Caco-2 (cell line): ENCODE data around the gene CDCA3. TPM values are rescaled to one million over a fixed set of nuclear protein-coding genes. Genes with fewer than 3 reads are reported as not detected.

Source experiments
- BruUV-seq: library from RNA; stranded (reverse); fragments of 400-500 nt; replicated peaks from 2 replicates; lab custom pipeline; 2021; lab: Mats Ljungman, UMichigan
- CTCF ChIA-PET: fragments of 300-600 bp; sonication (Branson Sonifier 250); formaldehyde crosslinking; loops from one replicate; lab custom pipeline; 2022; ENCODE audit warnings: antibody characterized with exemption; lab: Charles Lee
- POLR2A ChIA-PET: fragments of 300-600 bp; sonication (Branson Sonifier 250); formaldehyde crosslinking; loops from one replicate; lab custom pipeline; 2022; ENCODE audit warnings: antibody characterized with exemption; lab: Charles Lee
- DNase-seq, 2 experiments: peaks; one replicate each; pipeline versions ENCODE4 v3.0.0 to v3.0.0-alpha.2; 2020 to 2022
- H3K27me3 ChIP-seq: replicated peaks from 2 replicates; pipeline ENCODE4 v1.6.0; 2011; ENCODE audit warnings: low read length; ENCODE audit not compliant: control insufficient read depth, insufficient read depth
- H3K36me3 ChIP-seq: 2 replicates; pipeline ENCODE4 v1.5.1; 2011; ENCODE audit warnings: low read length; ENCODE audit not compliant: control insufficient read depth, insufficient read depth
- H3K4me1 ChIP-seq: fragments of 250-450 bp; sonication (Bioruptor Pico); 2 replicates; pipeline ENCODE4 v1.5.1; 2020; ENCODE audit warnings: mild to moderate bottlenecking
- H3K4me3 ChIP-seq: 2 replicates; pipeline ENCODE4 v1.5.1; 2011; ENCODE audit warnings: low read depth, mild to moderate bottlenecking, control low read depth, low read length
- H3K9me3 ChIP-seq: fragments of 250-450 bp; sonication (Bioruptor Pico); 2 replicates; pipeline ENCODE4 v1.5.1; 2020; ENCODE audit warnings: mild to moderate bottlenecking, moderate library complexity
- H3K27ac Mint-ChIP-seq: one replicate; pipeline ENCODE4 v1.8.0; 2022; ENCODE audit warnings: mixed read lengths; ENCODE audit not compliant: unreplicated experiment
- H3K27me3 Mint-ChIP-seq: one replicate; pipeline ENCODE4 v1.8.0; 2022; ENCODE audit warnings: mixed read lengths; ENCODE audit not compliant: insufficient read depth, unreplicated experiment
- H3K36me3 Mint-ChIP-seq: one replicate; pipeline ENCODE4 v1.8.0; 2022; ENCODE audit warnings: mild to moderate bottlenecking, mixed read lengths; ENCODE audit not compliant: insufficient read depth, unreplicated experiment
- H3K4me1 Mint-ChIP-seq: one replicate; pipeline ENCODE4 v1.8.0; 2022; ENCODE audit warnings: low read depth, mixed read lengths; ENCODE audit not compliant: unreplicated experiment
- H3K4me3 Mint-ChIP-seq: one replicate; pipeline ENCODE4 v1.8.0; 2022; ENCODE audit warnings: mild to moderate bottlenecking, moderate library complexity, mixed read lengths; ENCODE audit not compliant: unreplicated experiment
- H3K9me3 Mint-ChIP-seq: one replicate; pipeline ENCODE4 v1.8.0; 2022; ENCODE audit warnings: mixed read lengths; ENCODE audit not compliant: unreplicated experiment
- intact Hi-C: fragments of 100-400 bp; cut with micrococcal nuclease; formaldehyde crosslinking; loops from one replicate; pipeline ENCODE4 v1.10.0; 2022; ENCODE audit not compliant: unreplicated experiment
- total RNA-seq: library from RNA; stranded (reverse); gene quantifications from 2 replicates; pipeline ENCODE4 v1.2.3, GENCODE V29; 2022
- TF ChIP-seq, protein P1 (sequence below), 2 experiments: fragments of 200-600 bp in 1 of 2; IDR thresholded peaks; 1 replicate in 1 of 2; 2 replicates in 1 of 2; pipeline versions ENCODE4 v1.5.1 to v1.8.0; 2011 to 2022; ENCODE audit warnings: antibody characterized with exemption in 1 of 2, control low read depth in 1 of 2, inconsistent platforms in 1 of 2, low read depth in 1 of 2, low read length in 1 of 2, mild to moderate bottlenecking in 1 of 2, moderate library complexity in 1 of 2; ENCODE audit not compliant: insufficient read depth in 1 of 2, severe bottlenecking in 1 of 2, unreplicated experiment in 1 of 2

CDCA3 gene
- total RNA-seq, 1 experiment from 2014 or later: 147 TPM

GRCh38 chr12:6834254-6834653 lies 16.8 kb downstream of the CDCA3 start:
- Mint-ChIP-seq H3K4me1 (peaks cover 20% of the 10 kb centered on the region), H3K9me3 (no peaks in the 10 kb centered on the region), H3K27me3 (no peaks in the 10 kb centered on the region), H3K27ac (no peak overlapping the region), H3K4me3 (no peak overlapping the region), H3K36me3 (peaks cover 40% of the 10 kb centered on the region)
- BruUV-seq: no TSS peak
- no peaks in the 10 kb centered on the region for H3K9me3 ChIP-seq
- intact Hi-C loops: loop anchor here (2.0 kb wide), 1 partner anchor 81 kb away; the partner anchor contains the start of gene MLF2
- DNase-seq: no peak
- no peaks in the 10 kb centered on the region for H3K27me3 ChIP-seq
- H3K4me3 ChIP-seq: no peak overlapping the region
- peaks cover 14% of the 10 kb centered on the region for H3K4me1 ChIP-seq
- POLR2A ChIA-PET: interaction anchor here (0.7 kb wide), 1 partner anchor 110 kb away, joined by 5 read pairs; the partner anchor contains the start of gene COPS7A
- no peaks in the 10 kb centered on the region; the same call in 1 of the 2 replicates for H3K36me3 ChIP-seq
- TF ChIP-seq, protein P1, sequence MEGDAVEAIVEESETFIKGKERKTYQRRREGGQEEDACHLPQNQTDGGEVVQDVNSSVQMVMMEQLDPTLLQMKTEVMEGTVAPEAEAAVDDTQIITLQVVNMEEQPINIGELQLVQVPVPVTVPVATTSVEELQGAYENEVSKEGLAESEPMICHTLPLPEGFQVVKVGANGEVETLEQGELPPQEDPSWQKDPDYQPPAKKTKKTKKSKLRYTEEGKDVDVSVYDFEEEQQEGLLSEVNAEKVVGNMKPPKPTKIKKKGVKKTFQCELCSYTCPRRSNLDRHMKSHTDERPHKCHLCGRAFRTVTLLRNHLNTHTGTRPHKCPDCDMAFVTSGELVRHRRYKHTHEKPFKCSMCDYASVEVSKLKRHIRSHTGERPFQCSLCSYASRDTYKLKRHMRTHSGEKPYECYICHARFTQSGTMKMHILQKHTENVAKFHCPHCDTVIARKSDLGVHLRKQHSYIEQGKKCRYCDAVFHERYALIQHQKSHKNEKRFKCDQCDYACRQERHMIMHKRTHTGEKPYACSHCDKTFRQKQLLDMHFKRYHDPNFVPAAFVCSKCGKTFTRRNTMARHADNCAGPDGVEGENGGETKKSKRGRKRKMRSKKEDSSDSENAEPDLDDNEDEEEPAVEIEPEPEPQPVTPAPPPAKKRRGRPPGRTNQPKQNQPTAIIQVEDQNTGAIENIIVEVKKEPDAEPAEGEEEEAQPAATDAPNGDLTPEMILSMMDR (IDR thresholded peaks at IDR 0.05; ENCODE audit: insufficient read depth in 1 of 2, low read depth in 1 of 2, low read length in 1 of 2, severe bottlenecking in 1 of 2, unreplicated experiment in 1 of 2): no peak
- CTCF ChIA-PET: interaction anchor here (0.6 to 4.4 kb wide), 6 partner anchors 13 to 150 kb away, joined by 3 to 35 read pairs (median 6); partner anchors contain the start of genes GPR162, MLF2 and SPSB2

DNA sequence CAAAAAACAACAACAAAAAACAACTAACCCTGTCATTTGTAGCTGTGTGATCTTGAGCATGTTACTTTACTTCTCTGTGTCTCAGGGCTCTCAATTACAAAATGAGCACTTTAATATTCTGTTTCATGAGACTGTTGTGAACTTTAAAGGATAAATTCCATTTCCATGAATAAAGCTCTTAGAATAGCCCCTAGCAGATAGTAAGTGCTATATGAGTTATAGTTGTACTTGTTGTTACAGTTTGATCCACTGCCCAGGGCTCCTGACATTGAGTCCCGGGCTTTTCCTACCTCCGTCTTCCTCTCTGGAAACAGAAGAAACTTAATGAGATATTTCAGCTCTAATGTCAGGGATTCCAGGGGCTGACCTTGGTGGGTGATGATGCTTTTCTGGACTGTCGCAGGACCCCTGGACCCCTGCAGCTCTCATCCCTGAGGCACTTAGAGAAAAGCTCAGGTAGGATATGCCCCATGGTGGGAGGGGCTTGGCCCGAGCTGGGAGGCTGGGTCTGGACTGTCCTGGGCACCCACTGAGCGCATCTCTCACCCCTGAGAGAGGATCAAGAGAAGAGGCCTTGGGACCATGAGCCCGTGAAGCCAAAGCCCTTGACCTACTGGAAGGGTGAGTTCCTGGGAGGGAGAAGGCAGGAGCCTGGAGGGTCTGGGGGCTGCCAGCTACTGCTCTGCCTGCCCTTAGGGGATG lies 17.7 kb downstream of the CDCA3 start:
- Mint-ChIP-seq H3K9me3 (no peaks in the 10 kb centered on the region), H3K27ac (no peak overlapping the region), H3K4me1 (peaks cover 21% of the 10 kb centered on the region), H3K27me3 (no peaks in the 10 kb centered on the region), H3K36me3 (peaks cover 37% of the 10 kb centered on the region), H3K4me3 (no peak overlapping the region)
- Histone ChIP-seq H3K27me3 (no peaks in the 10 kb centered on the region; the same call in 1 of the 2 replicates), H3K9me3 (no peaks in the 10 kb centered on the region), H3K4me3 (no peak overlapping the region), H3K4me1 (peaks cover 14% of the 10 kb centered on the region), H3K36me3 (no peaks in the 10 kb centered on the region; the same call in 1 of the 2 replicates)
- CTCF ChIA-PET: interaction anchor here (0.8 to 4.4 kb wide), 3 partner anchors 80 to 112 kb away, joined by 3 to 35 read pairs (median 6); partner anchors contain the start of gene MLF2
- DNase-seq: no peak
- TF ChIP-seq, protein P1 (IDR thresholded peaks at IDR 0.05; ENCODE audit: insufficient read depth in 1 of 2, low read depth in 1 of 2, low read length in 1 of 2, severe bottlenecking in 1 of 2, unreplicated experiment in 1 of 2): no peak
- intact Hi-C loops: no loop called here
- no TSS peak for BruUV-seq
- POLR2A ChIA-PET: interaction anchor here (1.6 kb wide), 1 partner anchor 18 kb away, joined by 8 read pairs; the partner anchor contains the start of genes CDCA3 and USP5

- Histone ChIP-seq H3K4me3 (no peak overlapping the region), H3K27me3 (no peaks in the 10 kb centered on the region; the same call in 1 of the 2 replicates), H3K4me1 (peaks cover 18% of the 10 kb centered on the region), H3K36me3 (no peaks in the 10 kb centered on the region; the same call in 1 of the 2 replicates), H3K9me3 (no peaks in the 10 kb centered on the region)
- TF ChIP-seq, protein P1 (IDR thresholded peaks at IDR 0.05; ENCODE audit: insufficient read depth in 1 of 2, low read depth in 1 of 2, low read length in 1 of 2, severe bottlenecking in 1 of 2, unreplicated experiment in 1 of 2): no peak
- DNase-seq: no peak
- peaks cover 7% of the 10 kb centered on the region for H3K27me3 Mint-ChIP-seq
- no peak overlapping the region for H3K4me3 Mint-ChIP-seq
- POLR2A ChIA-PET: no interaction called here
- CTCF ChIA-PET: interaction anchor here (0.5 to 2.1 kb wide), 5 partner anchors 79 to 1806 kb away, joined by 3 to 6 read pairs (median 4); partner anchors contain the start of genes COPS7A and MLF2
- H3K9me3 Mint-ChIP-seq: no peaks in the 10 kb centered on the region
- peaks cover 33% of the 10 kb centered on the region for H3K4me1 Mint-ChIP-seq
- H3K36me3 Mint-ChIP-seq: peaks cover 37% of the 10 kb centered on the region
- no TSS peak for BruUV-seq
- no peak overlapping the region for H3K27ac Mint-ChIP-seq
- intact Hi-C loops: no loop called here
Measured at GRCh38 chr12:6832125-6832524, 19.0 kb downstream of the CDCA3 start.
